ENCODE results near the gene CDC14A. TPM values are rescaled to one million over a fixed set of nuclear protein-coding genes. Genes with fewer than 3 reads are reported as not detected.

CDC14A gene
- total and polyA plus RNA-seq, 2 of the 8 experiments (the other 6 are each of a cell fraction or from before 2014, with no cell fraction given): 3.2 to 8.9 TPM

GRCh38 chr1:100511058-100511457 lies 158.8 kb downstream of the CDC14A start:
- no peak overlapping the region for H3K14ac ChIP-seq (ENCODE audit: insufficient read length)
- H3K56ac ChIP-seq (replicated peaks; ENCODE audit: insufficient read length, low read depth, low read length): no peak overlapping the region
- H2BK5ac ChIP-seq (ENCODE audit: low read depth, low read length): no peak overlapping the region
- no peak overlapping the region for H3K23ac ChIP-seq (ENCODE audit: insufficient read length)
- ChIA-PET CTCF (ENCODE audit: partially characterized antibody) (interaction anchor here (1.2 kb wide), 1 partner anchor 10 kb away, joined by 3 read pairs; no protein-coding TSS in a partner anchor), POLR2A (ENCODE audit: partially characterized antibody) (no interaction called here)
- no peak overlapping the region for H2BK20ac ChIP-seq (ENCODE audit: low read length)
- 92% methylated on average over 4 of the region's 4 CpGs; no CpG with 5 or more reads in 1 of the 2 experiments for WGBS, 2 experiments (ENCODE audit: extremely low coverage in 1 of 2, insufficient coverage in 1 of 2, insufficient read length in 1 of 2, insufficient replicate concordance in 2 of 2, low coverage in 1 of 2, low lambda C conversion rate in 2 of 2, missing lambda C conversion rate in 1 of 2)
- H4K91ac ChIP-seq (replicated peaks; ENCODE audit: insufficient read length, low read length): no peak overlapping the region
- no peaks in the 10 kb centered on the region; a peak in 2 of 8 replicates for H3K36me3 ChIP-seq (ENCODE audit: control insufficient read depth in 2 of 4, insufficient read depth in 4 of 4, low read length in 3 of 4)
- H3K18ac ChIP-seq (ENCODE audit: extremely low read depth, low read length): no peak overlapping the region
- no peaks in the 10 kb centered on the region for H3K4me1 ChIP-seq (replicated peaks in 1 of 4; ENCODE audit: control insufficient read depth in 3 of 4, insufficient read depth in 4 of 4, low read length in 3 of 4)
- no peaks in the 10 kb centered on the region for H3K79me2 ChIP-seq (ENCODE audit: control insufficient read depth in 1 of 2, insufficient read depth in 2 of 2, low read length in 2 of 2)
- no peaks in the 10 kb centered on the region for H4K20me1 ChIP-seq (replicated peaks in 1 of 2; ENCODE audit: control insufficient read depth in 1 of 2, insufficient read depth in 2 of 2, low read length in 2 of 2)
- no peak overlapping the region for H3K27ac ChIP-seq (ENCODE audit: low read depth, low read length)
- H3K9me3 ChIP-seq (ENCODE audit: insufficient read depth in 2 of 2, low read depth in 1 of 2, low read length in 1 of 2): no peaks in the 10 kb centered on the region
- H3K9ac ChIP-seq (replicated peaks in 1 of 4; ENCODE audit: extremely low read depth in 1 of 4, low read depth in 3 of 4, low read length in 3 of 4): no peak overlapping the region
- no peaks in the 10 kb centered on the region; the same call in 1 of the 2 replicates for H3K79me1 ChIP-seq (ENCODE audit: low read depth, low read length)
- H2BK15ac ChIP-seq (ENCODE audit: low read length): no peak overlapping the region
- H3K4me2 ChIP-seq (ENCODE audit: insufficient read depth in 1 of 2, low read depth in 2 of 2, low read length in 2 of 2): no peak overlapping the region
- H2AK5ac ChIP-seq (ENCODE audit: low read depth, low read length): no peak overlapping the region
- no peak overlapping the region for H2AFZ ChIP-seq (ENCODE audit: low read length)
- H3K4ac ChIP-seq (replicated peaks; ENCODE audit: insufficient read length, low read depth, low read length): no peak overlapping the region
- H2BK12ac ChIP-seq (ENCODE audit: low read depth, low read length): no peak overlapping the region
- H3K23me2 ChIP-seq (ENCODE audit: low read depth, low read length): no peaks in the 10 kb centered on the region
- H3K27me3 ChIP-seq (replicated peaks in 1 of 4; ENCODE audit: control insufficient read depth in 3 of 4, extremely low read depth in 1 of 4, insufficient read depth in 3 of 4, low read length in 3 of 4): no peaks in the 10 kb centered on the region
- H2BK120ac ChIP-seq (replicated peaks; ENCODE audit: low read depth, low read length): no peak overlapping the region
- DNase-seq (ENCODE audit: low read depth in 1 of 2, low spot score in 2 of 2): no peak
- H4K8ac ChIP-seq (ENCODE audit: extremely low read depth, insufficient read depth, low read length): no peak overlapping the region
- no peak overlapping the region for H3K4me3 ChIP-seq (ENCODE audit: extremely low read depth in 1 of 4, insufficient read depth in 2 of 4, low read depth in 3 of 4, low read length in 4 of 4)
- FAIRE-seq: no peak
- H4K5ac ChIP-seq (ENCODE audit: insufficient read length, low read depth, low read length): no peak overlapping the region
- no peak for TF ChIP-seq CREB1 (IDR thresholded peaks at IDR 0.05)
- TF ChIP-seq RAD21 (IDR thresholded peaks at IDR 0.05 in 1 of 2, conservative IDR thresholded peaks at IDR 0.05 in 1 of 2; ENCODE audit: low read depth in 2 of 2, low read length in 2 of 2): no peak
- TF ChIP-seq NANOG (IDR thresholded peaks at IDR 0.05; ENCODE audit: insufficient read depth, low read depth, low read length, poor library complexity, severe bottlenecking): no peak
- no peak for TF ChIP-seq PHF8 (conservative IDR thresholded peaks at IDR 0.05; ENCODE audit: low read depth, low read length)
- TF ChIP-seq KDM5A (IDR thresholded peaks at IDR 0.05; ENCODE audit: low read length): no peak
- no peak for TF ChIP-seq GABPA (IDR thresholded peaks at IDR 0.05; ENCODE audit: borderline replicate concordance, insufficient read depth, low read length)
- no peak for TF ChIP-seq HDAC2 (IDR thresholded peaks at IDR 0.05; ENCODE audit: borderline replicate concordance in 1 of 2, low read depth in 2 of 2, low read length in 2 of 2)

Measured in H1 (cell line).